A549 (cell line): ENCODE results near the gene RBM12. TPM values are rescaled to one million over a fixed set of nuclear protein-coding genes. Genes with fewer than 3 reads are reported as not detected.
A peak's percentile ranks its signal among the peaks of the same experiment; 100 is the strongest.

Experiments used
- ATAC-seq, 2 experiments: fragments of 200-7000 bp in 1 of 2; fragments of >200 bp in 1 of 2; cut with Nextera tagmentation in 1 of 2; cut with Tn5 transposase in 1 of 2; 3 replicates each; pipeline versions ENCODE4 v1.8.0 to v1.9.1; 2018 to 2020; ENCODE audit warnings: mild to moderate bottlenecking in 1 of 2, moderate library complexity in 1 of 2
- CTCF ChIA-PET: fragments of 300-600 bp; sonication (Branson Sonifier 250); formaldehyde crosslinking; extraction: SDS; loops from one replicate; lab custom pipeline; 2021; ENCODE audit warnings: antibody characterized with exemption, inconsistent platforms; lab: Yijun Ruan, JAX
- POLR2A ChIA-PET: fragments of 350-600 bp; formaldehyde crosslinking; extraction: SDS; loops from one replicate; lab custom pipeline; 2021; ENCODE audit warnings: antibody characterized with exemption, inconsistent platforms; lab: Yijun Ruan, JAX
- DNase-seq, 2 experiments: peaks; one replicate each; pipeline versions ENCODE4 v3.0.0 to v3.0.0-alpha.2; 2011 to 2016; ENCODE audit warnings: low read depth in 1 of 2, low spot score in 1 of 2
- FAIRE-seq: peaks from 2 replicates; lab custom pipeline; 2011; peaks lifted over from hg19 to GRCh38; lab: Jason Lieb, UNC
- H3K27ac ChIP-seq, 2 experiments: fragments of >200 bp; sonication (Bioruptor Twin); formaldehyde crosslinking; 3 replicates each; pipeline ENCODE4 v1.5.1; 2016 to 2017
- H3K4me1 ChIP-seq: fragments of >200 bp; sonication (Bioruptor Twin); formaldehyde crosslinking; 3 replicates; pipeline ENCODE4 v1.6.1; 2016
- H3K4me2 ChIP-seq: fragments of >200 bp; sonication (Bioruptor Twin); formaldehyde crosslinking; 3 replicates; pipeline ENCODE4 v1.6.1; 2016
- H3K4me3 ChIP-seq: fragments of >200 bp; sonication (Bioruptor Twin); formaldehyde crosslinking; 3 replicates; pipeline ENCODE4 v1.5.1; 2016
- H3K9me3 ChIP-seq: fragments of >200 bp; sonication (Bioruptor Twin); formaldehyde crosslinking; 3 replicates; pipeline ENCODE4 v1.6.1; 2016
- BHLHE40 ChIP-seq: IDR thresholded peaks from 2 replicates; pipeline ENCODE4 v1.6.1; 2012; ENCODE audit warnings: low read depth, low read length, inconsistent platforms
- CBX2 ChIP-seq: fragments of 200-600 bp; sonication (generic); IDR thresholded peaks from 2 replicates; pipeline ENCODE4 v1.6.1; 2016; ENCODE audit warnings: low read depth, mild to moderate bottlenecking, borderline replicate concordance
- CHD2 ChIP-seq: fragments of 150-350 bp; IDR thresholded peaks from 2 replicates; pipeline ENCODE4 v1.6.1; 2014; ENCODE audit warnings: low read length; ENCODE audit not compliant: partially characterized antibody
- CHD4 ChIP-seq: fragments of 200-600 bp; sonication (generic); IDR thresholded peaks from 2 replicates; pipeline ENCODE4 v1.6.1; 2016; ENCODE audit warnings: antibody characterized with exemption, mild to moderate bottlenecking, borderline replicate concordance
- EHF ChIP-seq: fragments of 250-450 bp; sonication (Bioruptor Pico); IDR thresholded peaks from 2 replicates; pipeline ENCODE4 v1.5.0; 2020; ENCODE audit warnings: mild to moderate bottlenecking
- ESRRA ChIP-seq: fragments of 150-350 bp; IDR thresholded peaks from 2 replicates; pipeline ENCODE4 v1.6.1; 2014; ENCODE audit warnings: mild to moderate bottlenecking, low read length, borderline replicate concordance
- FOSB ChIP-seq: fragments of 250-450 bp; sonication (Bioruptor Pico); IDR thresholded peaks from 2 replicates; pipeline ENCODE4 v1.5.0; 2020; ENCODE audit warnings: mild to moderate bottlenecking, moderate library complexity
- FOSL2 ChIP-seq, 2 experiments: fragments of 450-650 bp in 1 of 2; fragments of >200 bp in 1 of 2; sonication (Bioruptor Twin) in 1 of 2; formaldehyde crosslinking; IDR thresholded peaks; 2 replicates each; pipeline versions ENCODE4 v1.5.0 to v1.6.1; 2016 to 2020; ENCODE audit warnings: mild to moderate bottlenecking in 1 of 2, moderate library complexity in 1 of 2
- GATA3 ChIP-seq: IDR thresholded peaks from 2 replicates; pipeline ENCODE4 v1.6.1; 2012; ENCODE audit warnings: borderline replicate concordance
- HOXA7 ChIP-seq: fragments of 250-450 bp; sonication (Bioruptor Pico); IDR thresholded peaks from 2 replicates; pipeline ENCODE4 v1.5.0; 2020; ENCODE audit warnings: mild to moderate bottlenecking, moderate library complexity
- JUN ChIP-seq, 2 experiments: fragments of >200 bp; sonication (Bioruptor Twin); formaldehyde crosslinking; IDR thresholded peaks; 2 replicates in 1 of 2; 3 replicates in 1 of 2; pipeline ENCODE4 v1.6.1; 2016 to 2017
- KDM1A ChIP-seq: fragments of 200-600 bp; sonication (generic); IDR thresholded peaks from 2 replicates; pipeline ENCODE4 v1.6.1; 2016; ENCODE audit warnings: low read depth, mild to moderate bottlenecking
- NPAS2 ChIP-seq: fragments of 250-450 bp; sonication (Bioruptor Pico); IDR thresholded peaks from 2 replicates; pipeline ENCODE4 v1.8.0; 2022; ENCODE audit warnings: mild to moderate bottlenecking, moderate library complexity, borderline replicate concordance
- NR3C1 ChIP-seq: fragments of >200 bp; sonication (Bioruptor Twin); formaldehyde crosslinking; IDR thresholded peaks from 3 replicates; pipeline ENCODE4 v1.6.1; 2017
- RARB ChIP-seq: fragments of 250-450 bp; sonication (Bioruptor Pico); IDR thresholded peaks from 2 replicates; pipeline ENCODE4 v1.8.0; 2021; ENCODE audit warnings: mild to moderate bottlenecking, moderate library complexity
- RFX5 ChIP-seq: fragments of 450-650 bp; IDR thresholded peaks from 2 replicates; pipeline ENCODE4 v1.7.1; 2014; ENCODE audit warnings: antibody characterized with exemption, mild to moderate bottlenecking, moderate library complexity
- RNF2 ChIP-seq: fragments of 200-600 bp; sonication (generic); IDR thresholded peaks from 2 replicates; pipeline ENCODE4 v1.6.1; 2016; ENCODE audit warnings: low read depth, mild to moderate bottlenecking, antibody characterized with exemption, moderate library complexity, borderline replicate concordance
- SREBF2 ChIP-seq: fragments of 450-650 bp; IDR thresholded peaks from 2 replicates; pipeline ENCODE4 v1.6.1; 2014; ENCODE audit warnings: mild to moderate bottlenecking, moderate library complexity
- ZFP36 ChIP-seq: fragments of 450-650 bp; IDR thresholded peaks from 2 replicates; pipeline ENCODE4 v1.6.1; 2014; ENCODE audit warnings: borderline replicate concordance; ENCODE audit not compliant: partially characterized antibody
- ZNF302 ChIP-seq: fragments of 250-450 bp; sonication (Bioruptor Pico); IDR thresholded peaks from 2 replicates; pipeline ENCODE4 v1.9.0; 2021; ENCODE audit warnings: inconsistent platforms, mild to moderate bottlenecking, moderate library complexity
- WGBS: methylation state at CpG from one replicate; pipeline ENCODE4 v1.1.6; 2017; ENCODE audit errors: missing lambda C conversion rate; 5-methylcytosine and 5-hydroxymethylcytosine counted together
- polyA plus RNA-seq, 4 experiments: library from polyadenylated mRNA; depleted of rRNA in 3 of 4; stranded (reverse); fragments of >200 nt; fragmentation: RNase III in 1 of 4; extraction: RNeasy Plus Mini Kit Qiagen cat#74134 plus additional on column Dnase treatment in 1 of 4; gene quantifications; 2 replicates in 3 of 4; 3 replicates in 1 of 4; pipeline ENCODE4 v1.2.3, GENCODE V29; 2011 to 2017
- TF ChIP-seq, protein P1 (sequence below): fragments of >200 bp; sonication (Bioruptor Twin); formaldehyde crosslinking; IDR thresholded peaks from 3 replicates; pipeline ENCODE4 v1.5.1; 2016
- TF ChIP-seq, protein P2 (sequence below): IDR thresholded peaks from 2 replicates; pipeline ENCODE4 v1.6.1; 2012
- TF ChIP-seq, protein P3 (sequence below): fragments of 150-350 bp; IDR thresholded peaks from 2 replicates; pipeline ENCODE4 v1.6.1; 2014; ENCODE audit warnings: low read depth, mild to moderate bottlenecking, low read length
- TF ChIP-seq, protein P4 (sequence below): fragments of 450-650 bp; IDR thresholded peaks from 2 replicates; pipeline ENCODE4 v1.6.1; 2014; ENCODE audit warnings: antibody characterized with exemption
- TF ChIP-seq, protein P5 (sequence below): fragments of >200 bp; sonication (Bioruptor Twin); formaldehyde crosslinking; IDR thresholded peaks from 2 replicates; pipeline ENCODE4 v1.6.1; 2016

Gene RBM12
- polyA plus RNA-seq, 2 of the 4 experiments (the other 2 are of a cell fraction), result 49.9 to 119 TPM

DNA sequence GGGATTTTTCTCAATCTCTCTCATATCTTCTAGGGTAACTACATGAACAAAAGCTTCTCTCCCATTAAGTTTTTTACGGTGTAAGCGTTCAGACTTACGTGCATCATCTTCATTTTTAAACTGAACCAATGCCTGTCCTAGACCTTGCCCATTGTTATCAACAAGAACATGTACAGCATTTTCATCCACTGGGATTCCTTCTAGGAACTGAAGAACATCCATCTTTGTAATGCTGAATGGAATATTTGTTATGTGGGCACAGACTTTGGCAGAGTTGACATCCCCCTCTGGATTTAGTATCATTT, 11.3 kb downstream of the RBM12 start:
- WGBS, result 92% methylated on average over 3 of the region's 3 CpGs
- ATAC-seq, result no peak
- H3K4me2 ChIP-seq, result no peak overlapping the region
- no peak overlapping the region for H3K4me3 ChIP-seq
- no peak for FAIRE-seq
- ChIA-PET POLR2A (no interaction called here), CTCF (interaction anchor here (0.9 to 2.3 kb wide), 3 partner anchors 18 to 47 kb away, joined by 3 to 8 read pairs (median 3); no protein-coding TSS in a partner anchor)
- H3K9me3 ChIP-seq, result no peaks in the 10 kb centered on the region
- no peak for DNase-seq
- no peaks in the 10 kb centered on the region; the same call in 2 of the 3 replicates for H3K4me1 ChIP-seq
- H3K27ac ChIP-seq, result no peak overlapping the region
- TF ChIP-seq ESRRA, result no peak

DNA sequence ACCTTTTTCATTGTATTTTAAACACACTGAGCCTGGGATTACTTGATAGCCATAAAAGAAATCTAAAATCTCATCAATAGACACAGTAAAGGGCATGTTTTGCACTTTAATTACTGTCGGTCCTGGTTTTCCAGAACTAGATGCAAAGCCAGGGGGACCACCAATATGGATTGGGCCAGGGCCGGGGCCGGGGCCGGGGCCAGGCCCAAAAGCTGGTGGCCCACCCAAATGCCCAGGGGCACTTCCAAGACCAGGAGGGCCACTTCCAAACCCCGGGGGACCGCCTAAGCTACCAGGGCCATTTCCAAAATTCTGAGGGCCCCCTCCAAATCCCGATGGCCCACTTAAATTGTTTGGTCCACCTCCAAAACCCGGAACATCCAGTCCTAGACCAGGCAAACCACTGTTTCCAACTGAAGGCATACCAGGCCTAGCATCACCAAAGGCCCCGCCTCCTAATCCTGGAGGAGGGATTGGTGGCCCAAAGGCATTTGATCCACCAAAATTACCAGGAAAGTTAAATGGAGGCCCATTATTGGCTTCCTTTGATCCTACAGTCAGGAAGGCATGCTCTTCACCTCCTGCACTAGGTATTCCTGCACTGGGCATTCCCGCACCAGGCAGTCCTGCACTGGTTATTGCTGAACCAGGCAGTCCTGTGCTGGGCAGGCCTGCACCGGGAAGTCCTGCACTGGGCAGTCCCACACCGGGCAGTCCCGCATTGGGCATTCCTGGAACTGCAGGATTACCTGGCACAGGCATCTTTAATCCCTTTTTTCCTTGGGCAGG, 11.9 kb downstream of the RBM12 start:
- DNase-seq (no peak), FAIRE-seq (no peak), ATAC-seq (peak; percentile 47 to 50; a peak in 4 of 6 replicates)
- H3K4me3 ChIP-seq, result no peak overlapping the region
- no peak overlapping the region for H3K4me2 ChIP-seq
- no peaks in the 10 kb centered on the region; the same call in 2 of the 3 replicates for H3K4me1 ChIP-seq
- ChIA-PET CTCF (interaction anchor here (1.0 to 2.3 kb wide), 3 partner anchors 33 to 153 kb away, joined by 3 to 8 read pairs (median 3); no protein-coding TSS in a partner anchor), POLR2A (no interaction called here)
- TF ChIP-seq EHF, result no peak
- TF ChIP-seq, protein P1, sequence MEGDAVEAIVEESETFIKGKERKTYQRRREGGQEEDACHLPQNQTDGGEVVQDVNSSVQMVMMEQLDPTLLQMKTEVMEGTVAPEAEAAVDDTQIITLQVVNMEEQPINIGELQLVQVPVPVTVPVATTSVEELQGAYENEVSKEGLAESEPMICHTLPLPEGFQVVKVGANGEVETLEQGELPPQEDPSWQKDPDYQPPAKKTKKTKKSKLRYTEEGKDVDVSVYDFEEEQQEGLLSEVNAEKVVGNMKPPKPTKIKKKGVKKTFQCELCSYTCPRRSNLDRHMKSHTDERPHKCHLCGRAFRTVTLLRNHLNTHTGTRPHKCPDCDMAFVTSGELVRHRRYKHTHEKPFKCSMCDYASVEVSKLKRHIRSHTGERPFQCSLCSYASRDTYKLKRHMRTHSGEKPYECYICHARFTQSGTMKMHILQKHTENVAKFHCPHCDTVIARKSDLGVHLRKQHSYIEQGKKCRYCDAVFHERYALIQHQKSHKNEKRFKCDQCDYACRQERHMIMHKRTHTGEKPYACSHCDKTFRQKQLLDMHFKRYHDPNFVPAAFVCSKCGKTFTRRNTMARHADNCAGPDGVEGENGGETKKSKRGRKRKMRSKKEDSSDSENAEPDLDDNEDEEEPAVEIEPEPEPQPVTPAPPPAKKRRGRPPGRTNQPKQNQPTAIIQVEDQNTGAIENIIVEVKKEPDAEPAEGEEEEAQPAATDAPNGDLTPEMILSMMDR, result no peak
- no peak for TF ChIP-seq FOSB (CRISPR knock-in tag)
- no peak for TF ChIP-seq NR3C1
- TF ChIP-seq JUN (IDR thresholded peaks at IDR 0.05), result no peak
- TF ChIP-seq GATA3, result no peak
- no peak for TF ChIP-seq ZFP36
- TF ChIP-seq CHD2, result no peak
- TF ChIP-seq, protein P2, sequence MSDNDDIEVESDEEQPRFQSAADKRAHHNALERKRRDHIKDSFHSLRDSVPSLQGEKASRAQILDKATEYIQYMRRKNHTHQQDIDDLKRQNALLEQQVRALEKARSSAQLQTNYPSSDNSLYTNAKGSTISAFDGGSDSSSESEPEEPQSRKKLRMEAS, result no peak
- TF ChIP-seq RFX5, result no peak
- TF ChIP-seq, protein P3, sequence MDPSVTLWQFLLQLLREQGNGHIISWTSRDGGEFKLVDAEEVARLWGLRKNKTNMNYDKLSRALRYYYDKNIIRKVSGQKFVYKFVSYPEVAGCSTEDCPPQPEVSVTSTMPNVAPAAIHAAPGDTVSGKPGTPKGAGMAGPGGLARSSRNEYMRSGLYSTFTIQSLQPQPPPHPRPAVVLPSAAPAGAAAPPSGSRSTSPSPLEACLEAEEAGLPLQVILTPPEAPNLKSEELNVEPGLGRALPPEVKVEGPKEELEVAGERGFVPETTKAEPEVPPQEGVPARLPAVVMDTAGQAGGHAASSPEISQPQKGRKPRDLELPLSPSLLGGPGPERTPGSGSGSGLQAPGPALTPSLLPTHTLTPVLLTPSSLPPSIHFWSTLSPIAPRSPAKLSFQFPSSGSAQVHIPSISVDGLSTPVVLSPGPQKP, result no peak
- TF ChIP-seq, protein P4, sequence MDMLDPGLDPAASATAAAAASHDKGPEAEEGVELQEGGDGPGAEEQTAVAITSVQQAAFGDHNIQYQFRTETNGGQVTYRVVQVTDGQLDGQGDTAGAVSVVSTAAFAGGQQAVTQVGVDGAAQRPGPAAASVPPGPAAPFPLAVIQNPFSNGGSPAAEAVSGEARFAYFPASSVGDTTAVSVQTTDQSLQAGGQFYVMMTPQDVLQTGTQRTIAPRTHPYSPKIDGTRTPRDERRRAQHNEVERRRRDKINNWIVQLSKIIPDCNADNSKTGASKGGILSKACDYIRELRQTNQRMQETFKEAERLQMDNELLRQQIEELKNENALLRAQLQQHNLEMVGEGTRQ, result no peak
- no peaks in the 10 kb centered on the region for H3K9me3 ChIP-seq
- no peak overlapping the region for H3K27ac ChIP-seq
- WGBS, result 96% methylated on average over 13 of the region's 13 CpGs

DNA sequence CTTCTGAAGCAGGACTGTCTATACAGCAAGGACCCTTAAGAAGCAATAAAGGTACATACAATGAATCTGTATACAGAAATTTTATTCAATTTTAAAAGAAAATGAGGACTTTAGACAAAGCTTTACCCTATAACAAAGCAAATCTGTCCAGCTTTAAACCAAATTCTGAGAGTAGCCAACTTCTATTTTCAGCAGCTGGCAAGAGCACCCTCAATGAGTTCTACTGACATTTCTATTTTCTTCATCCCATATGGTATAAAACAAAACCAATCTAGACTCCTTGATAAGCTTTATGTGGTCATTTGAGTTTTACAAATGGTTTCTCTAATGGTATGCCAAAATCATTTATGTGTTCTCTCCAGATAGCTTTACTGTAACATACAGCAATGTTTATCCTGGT, 12.7 kb downstream of the RBM12 start:
- Histone ChIP-seq H3K27ac (no peak overlapping the region), H3K4me1 (no peaks in the 10 kb centered on the region; the same call in 2 of the 3 replicates), H3K4me3 (no peak overlapping the region), H3K9me3 (no peaks in the 10 kb centered on the region), H3K4me2 (no peak overlapping the region)
- ChIA-PET POLR2A (interaction anchor here (0.9 kb wide), 1 partner anchor 12 kb away, joined by 4 read pairs; no protein-coding TSS in a partner anchor), CTCF (interaction anchor here (1.1 kb wide), 1 partner anchor 152 kb away, joined by 3 read pairs; no protein-coding TSS in a partner anchor)
- ATAC-seq (no peak), DNase-seq (no peak), FAIRE-seq (no peak)
- TF ChIP-seq ZNF302 (CRISPR knock-in tag) (no peak), RNF2 (no peak), ZFP36 (no peak), HOXA7 (no peak), SREBF2 (no peak), CHD4 (no peak), GATA3 (no peak), BHLHE40 (no peak), FOSL2 (IDR thresholded peaks at IDR 0.05) (no peak), FOSL2 (CRISPR knock-in tag; IDR thresholded peaks at IDR 0.05) (no peak), NR3C1 (no peak), KDM1A (no peak), NPAS2 (CRISPR knock-in tag) (no peak), CBX2 (no peak), RARB (CRISPR knock-in tag) (no peak)
- TF ChIP-seq, protein P5, sequence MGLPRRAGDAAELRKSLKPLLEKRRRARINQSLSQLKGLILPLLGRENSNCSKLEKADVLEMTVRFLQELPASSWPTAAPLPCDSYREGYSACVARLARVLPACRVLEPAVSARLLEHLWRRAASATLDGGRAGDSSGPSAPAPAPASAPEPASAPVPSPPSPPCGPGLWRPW, result no peak
